DND-41 (cell line): ENCODE measurements around the gene PROSER3.

Experiments
- EZH2 ChIP-seq: IDR thresholded peaks from 3 replicates; pipeline ENCODE4 v1.6.1; 2012; ENCODE audit warnings: borderline replicate concordance, low read depth, mild to moderate bottlenecking, moderate library complexity, low read length, inconsistent platforms; ENCODE audit not compliant: severe bottlenecking
- TF ChIP-seq, protein P1 (sequence below): IDR thresholded peaks from 2 replicates; pipeline ENCODE4 v1.5.1; 2012; ENCODE audit warnings: borderline replicate concordance, low read length, moderate library complexity, mild to moderate bottlenecking; ENCODE audit not compliant: poor library complexity, severe bottlenecking; ENCODE audit errors: extremely low read depth

DNA sequence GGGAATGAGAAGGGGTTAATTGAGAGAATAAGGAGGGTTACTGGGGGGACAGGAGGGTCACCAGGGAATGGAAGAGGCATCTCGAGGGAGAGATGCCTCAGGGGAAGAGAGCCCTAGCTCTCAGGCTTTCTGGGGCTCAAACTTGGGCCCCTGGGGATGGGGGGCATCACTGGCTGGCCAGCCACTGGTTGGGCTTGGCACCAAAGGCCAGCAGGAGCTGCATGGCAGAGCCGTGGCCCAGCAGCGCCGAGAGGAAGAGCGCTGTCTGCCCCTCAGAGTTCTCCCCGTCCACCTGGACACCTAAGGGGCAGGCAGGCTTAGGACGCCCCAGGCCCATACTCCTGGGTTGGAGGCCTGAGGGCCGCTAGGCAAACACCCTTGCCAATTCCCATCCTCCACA lies 34.9 kb downstream of the PROSER3 start:
- TF ChIP-seq, protein P1, sequence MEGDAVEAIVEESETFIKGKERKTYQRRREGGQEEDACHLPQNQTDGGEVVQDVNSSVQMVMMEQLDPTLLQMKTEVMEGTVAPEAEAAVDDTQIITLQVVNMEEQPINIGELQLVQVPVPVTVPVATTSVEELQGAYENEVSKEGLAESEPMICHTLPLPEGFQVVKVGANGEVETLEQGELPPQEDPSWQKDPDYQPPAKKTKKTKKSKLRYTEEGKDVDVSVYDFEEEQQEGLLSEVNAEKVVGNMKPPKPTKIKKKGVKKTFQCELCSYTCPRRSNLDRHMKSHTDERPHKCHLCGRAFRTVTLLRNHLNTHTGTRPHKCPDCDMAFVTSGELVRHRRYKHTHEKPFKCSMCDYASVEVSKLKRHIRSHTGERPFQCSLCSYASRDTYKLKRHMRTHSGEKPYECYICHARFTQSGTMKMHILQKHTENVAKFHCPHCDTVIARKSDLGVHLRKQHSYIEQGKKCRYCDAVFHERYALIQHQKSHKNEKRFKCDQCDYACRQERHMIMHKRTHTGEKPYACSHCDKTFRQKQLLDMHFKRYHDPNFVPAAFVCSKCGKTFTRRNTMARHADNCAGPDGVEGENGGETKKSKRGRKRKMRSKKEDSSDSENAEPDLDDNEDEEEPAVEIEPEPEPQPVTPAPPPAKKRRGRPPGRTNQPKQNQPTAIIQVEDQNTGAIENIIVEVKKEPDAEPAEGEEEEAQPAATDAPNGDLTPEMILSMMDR: no peak
- no peak for TF ChIP-seq EZH2
